Glutamatergic neuron (in vitro differentiated cells): ENCODE data around the gene USP3. TPM values are rescaled to one million over a fixed set of nuclear protein-coding genes. Genes with fewer than 3 reads are reported as not detected.
"Not testable (repeated sequence)": the region's sequence is repeated elsewhere in the genome, so short reads cannot be mapped to it uniquely, and the experiment has no call there.

ENCODE experiments used
- DNase-seq: peaks from one replicate; pipeline ENCODE4 v3.0.0; 2022
- H3K27ac Mint-ChIP-seq: one replicate; pipeline ENCODE4 v1.8.0; 2020; ENCODE audit warnings: mild to moderate bottlenecking, mixed read lengths, inconsistent platforms; ENCODE audit not compliant: unreplicated experiment
- H3K27me3 Mint-ChIP-seq: one replicate; pipeline ENCODE4 v1.8.0; 2020; ENCODE audit warnings: mild to moderate bottlenecking, moderate library complexity, mixed read lengths, inconsistent platforms; ENCODE audit not compliant: unreplicated experiment
- H3K36me3 Mint-ChIP-seq: one replicate; pipeline ENCODE4 v1.8.0; 2020; ENCODE audit warnings: mild to moderate bottlenecking, mixed read lengths, inconsistent platforms; ENCODE audit not compliant: unreplicated experiment
- H3K4me1 Mint-ChIP-seq: one replicate; pipeline ENCODE4 v1.8.0; 2020; ENCODE audit warnings: mild to moderate bottlenecking, low read depth, mixed read lengths, inconsistent platforms; ENCODE audit not compliant: unreplicated experiment
- H3K4me3 Mint-ChIP-seq: one replicate; pipeline ENCODE4 v1.8.0; 2020; ENCODE audit warnings: mild to moderate bottlenecking, mixed read lengths, inconsistent platforms; ENCODE audit not compliant: unreplicated experiment
- H3K9me3 Mint-ChIP-seq: one replicate; pipeline ENCODE4 v1.8.0; 2020; ENCODE audit warnings: mild to moderate bottlenecking, moderate library complexity, mixed read lengths, inconsistent platforms; ENCODE audit not compliant: unreplicated experiment
- total RNA-seq: library from RNA; stranded (reverse); fragmentation: NEBNext Ultra II Directional; extraction: Animal tissue kit (Norgen Biotek cat#: 25700); gene quantifications from one replicate; pipeline ENCODE4 v1.2.1, GENCODE V29; 2021; ENCODE audit not compliant: unreplicated experiment
- TF ChIP-seq, protein P1 (sequence below): fragments of 200-600 bp; sonication (generic); IDR thresholded peaks from one replicate; pipeline ENCODE4 v1.5.0; 2021; ENCODE audit not compliant: partially characterized antibody, unreplicated experiment

Gene USP3
- total RNA-seq, 1 donor from 2014 or later, result 50.9 TPM

DNA sequence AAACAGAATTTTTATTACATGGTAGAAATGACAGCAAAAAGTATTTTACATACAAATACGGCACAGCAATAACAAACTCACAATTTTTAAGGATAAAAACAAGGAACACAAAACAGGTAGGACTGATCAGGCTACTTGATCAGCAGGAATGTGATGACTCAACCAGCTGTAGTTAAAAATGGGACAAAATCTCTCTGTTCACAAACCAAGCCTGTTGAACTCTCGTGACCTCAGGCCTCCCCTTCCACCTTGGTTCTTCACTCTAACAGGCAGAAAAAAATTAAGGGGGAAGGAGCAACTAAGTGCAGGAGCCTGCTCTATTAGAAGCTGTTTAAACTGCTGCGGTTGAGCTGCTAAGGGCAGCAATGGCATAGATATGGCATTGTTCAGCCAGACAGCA lies 111.5 kb downstream of the USP3 start:
- H3K4me3 Mint-ChIP-seq, result no peak overlapping the region
- TF ChIP-seq, protein P1, sequence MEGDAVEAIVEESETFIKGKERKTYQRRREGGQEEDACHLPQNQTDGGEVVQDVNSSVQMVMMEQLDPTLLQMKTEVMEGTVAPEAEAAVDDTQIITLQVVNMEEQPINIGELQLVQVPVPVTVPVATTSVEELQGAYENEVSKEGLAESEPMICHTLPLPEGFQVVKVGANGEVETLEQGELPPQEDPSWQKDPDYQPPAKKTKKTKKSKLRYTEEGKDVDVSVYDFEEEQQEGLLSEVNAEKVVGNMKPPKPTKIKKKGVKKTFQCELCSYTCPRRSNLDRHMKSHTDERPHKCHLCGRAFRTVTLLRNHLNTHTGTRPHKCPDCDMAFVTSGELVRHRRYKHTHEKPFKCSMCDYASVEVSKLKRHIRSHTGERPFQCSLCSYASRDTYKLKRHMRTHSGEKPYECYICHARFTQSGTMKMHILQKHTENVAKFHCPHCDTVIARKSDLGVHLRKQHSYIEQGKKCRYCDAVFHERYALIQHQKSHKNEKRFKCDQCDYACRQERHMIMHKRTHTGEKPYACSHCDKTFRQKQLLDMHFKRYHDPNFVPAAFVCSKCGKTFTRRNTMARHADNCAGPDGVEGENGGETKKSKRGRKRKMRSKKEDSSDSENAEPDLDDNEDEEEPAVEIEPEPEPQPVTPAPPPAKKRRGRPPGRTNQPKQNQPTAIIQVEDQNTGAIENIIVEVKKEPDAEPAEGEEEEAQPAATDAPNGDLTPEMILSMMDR, result no peak
- H3K9me3 Mint-ChIP-seq, result peaks cover 2% of the 10 kb centered on the region
- no peak for DNase-seq
- peaks cover 2% of the 10 kb centered on the region for H3K27me3 Mint-ChIP-seq
- peaks cover 11% of the 10 kb centered on the region for H3K36me3 Mint-ChIP-seq
- H3K27ac Mint-ChIP-seq, result no peak overlapping the region
- H3K4me1 Mint-ChIP-seq, result peaks cover 17% of the 10 kb centered on the region

DNA sequence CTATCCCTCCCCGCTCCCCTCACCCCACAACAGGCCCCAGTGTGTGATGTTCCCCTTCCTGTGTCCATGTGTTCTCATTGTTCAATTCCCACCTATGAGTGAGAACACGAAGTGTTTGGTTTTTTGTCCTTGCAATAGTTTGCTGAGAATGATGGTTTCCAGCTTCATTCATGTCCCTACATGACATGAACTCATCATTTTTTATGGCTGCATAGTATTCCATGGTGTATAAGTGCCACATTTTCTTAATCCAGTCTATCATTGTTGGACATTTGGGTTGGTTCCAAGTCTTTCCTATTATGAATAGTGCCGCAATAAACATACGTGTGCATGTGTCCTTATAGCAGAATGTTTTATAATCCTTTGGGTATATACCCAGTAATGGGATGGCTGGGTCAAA lies 112.8 kb downstream of the USP3 start:
- H3K27ac Mint-ChIP-seq, H3K27me3 Mint-ChIP-seq, H3K4me1 Mint-ChIP-seq, H3K9me3 Mint-ChIP-seq, DNase-seq, H3K4me3 Mint-ChIP-seq: not testable (repeated sequence)
- peaks cover 18% of the 10 kb centered on the region for H3K36me3 Mint-ChIP-seq

DNA sequence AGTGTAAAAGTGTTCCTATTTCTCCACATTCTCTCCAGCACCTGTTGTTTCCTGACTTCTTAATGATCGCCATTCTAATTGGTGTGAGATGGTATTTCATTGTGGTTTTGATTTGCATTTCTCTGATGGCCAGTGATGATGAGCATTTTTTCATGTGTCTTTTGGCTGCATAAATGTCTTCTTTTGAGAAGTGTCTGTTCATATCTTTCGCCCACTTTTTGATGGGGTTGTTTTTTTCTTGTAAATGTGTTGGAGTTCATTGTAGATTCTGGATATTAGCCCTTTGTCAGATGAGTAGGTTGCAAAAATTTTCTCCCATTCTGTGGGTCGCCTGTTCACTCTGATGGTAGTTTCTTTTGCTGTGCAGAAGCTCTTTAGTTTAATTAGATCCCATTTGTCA lies 113.2 kb downstream of the USP3 start:
- H3K4me3 Mint-ChIP-seq, H3K27me3 Mint-ChIP-seq, DNase-seq, H3K9me3 Mint-ChIP-seq, H3K4me1 Mint-ChIP-seq, H3K27ac Mint-ChIP-seq: not testable (repeated sequence)
- H3K36me3 Mint-ChIP-seq, result peaks cover 15% of the 10 kb centered on the region

DNA sequence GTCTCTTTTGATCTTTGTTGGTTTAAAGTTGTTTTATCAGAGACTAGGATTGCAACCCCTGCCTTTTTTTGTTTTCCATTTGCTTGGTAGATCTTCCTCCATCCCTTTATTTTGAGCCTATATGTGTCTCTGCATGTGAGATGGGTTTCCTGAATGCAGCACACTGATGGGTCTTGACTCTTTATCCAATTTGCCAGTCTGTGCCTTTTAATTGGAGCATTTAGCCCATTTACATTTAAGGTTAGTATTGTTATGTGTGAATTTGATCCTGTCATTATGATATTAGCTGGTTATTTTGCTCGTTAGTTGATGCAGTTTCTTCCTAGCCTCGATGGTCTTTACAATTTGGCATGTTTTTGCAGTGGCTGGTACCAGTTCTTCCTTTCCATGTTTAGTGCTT lies 116.4 kb downstream of the USP3 start:
- not testable (repeated sequence) for H3K36me3 Mint-ChIP-seq, H3K4me3 Mint-ChIP-seq, H3K9me3 Mint-ChIP-seq, H3K27me3 Mint-ChIP-seq, H3K27ac Mint-ChIP-seq, H3K4me1 Mint-ChIP-seq, DNase-seq

DNA sequence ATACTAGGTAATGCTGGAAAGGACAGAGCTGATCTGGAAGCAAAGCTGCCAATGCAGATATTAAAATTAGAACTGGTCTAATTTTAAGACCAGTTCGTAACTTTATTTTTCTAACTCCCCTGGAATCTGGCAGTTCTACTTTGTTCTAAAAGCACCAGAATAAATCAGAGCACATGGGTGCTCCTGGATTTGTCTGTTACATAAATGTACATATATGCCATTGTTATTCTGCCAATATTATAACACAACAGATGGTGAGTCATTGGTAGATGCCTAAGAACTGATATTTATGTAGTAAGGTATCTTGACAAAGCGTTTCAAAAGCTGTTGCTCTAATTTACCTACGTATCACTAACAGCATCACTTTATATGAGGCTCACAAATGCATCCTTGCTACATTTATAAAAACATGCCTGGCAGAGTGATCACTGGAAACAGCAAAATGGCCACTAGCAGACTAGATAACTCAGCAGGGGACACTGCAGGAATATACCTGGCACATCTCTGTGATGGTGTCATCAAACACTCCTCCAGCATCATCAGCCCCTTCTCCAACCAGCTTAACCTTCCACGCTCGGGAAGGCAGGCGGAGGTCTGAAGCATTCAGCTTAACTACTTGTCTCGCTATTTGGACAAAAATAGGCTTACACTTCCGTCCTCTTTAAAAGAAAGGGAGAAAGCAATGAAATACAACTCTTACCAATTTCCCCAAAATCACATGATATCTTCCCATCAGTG lies 119.0 kb downstream of the USP3 start:
- no peak overlapping the region for H3K4me3 Mint-ChIP-seq

DNA sequence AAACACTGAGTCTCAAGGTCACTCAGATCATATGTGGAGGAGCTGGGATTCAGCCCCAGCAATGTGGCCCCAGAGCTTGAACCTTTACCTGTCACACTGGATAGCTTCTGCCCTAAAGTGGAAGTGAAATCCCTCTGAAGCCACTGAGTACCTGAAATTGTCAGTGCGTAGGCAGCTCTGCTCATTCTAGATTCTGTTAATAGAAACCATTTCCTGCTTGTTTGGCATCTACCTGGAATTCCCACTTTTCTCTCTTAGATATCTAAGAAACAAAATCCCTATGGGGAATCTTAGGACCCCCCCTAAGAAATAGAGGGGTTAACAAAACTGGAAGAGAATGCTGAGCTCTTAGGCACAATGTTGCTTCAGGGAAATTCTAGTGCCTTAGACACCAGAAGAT lies 122.6 kb downstream of the USP3 start:
- peaks cover 3% of the 10 kb centered on the region for H3K27me3 Mint-ChIP-seq
- H3K9me3 Mint-ChIP-seq, result peaks cover 5% of the 10 kb centered on the region
- DNase-seq, result no peak
- H3K27ac Mint-ChIP-seq, result no peak overlapping the region
- no peak overlapping the region for H3K4me3 Mint-ChIP-seq
- H3K4me1 Mint-ChIP-seq, result no peaks in the 10 kb centered on the region
- TF ChIP-seq, protein P1, result no peak
- H3K36me3 Mint-ChIP-seq, result peaks cover 10% of the 10 kb centered on the region

More for the DNA sequence above, 119.0 kb downstream of the USP3 start:
- DNase-seq, result no peak
- peaks cover 9% of the 10 kb centered on the region for H3K36me3 Mint-ChIP-seq
- H3K27me3 Mint-ChIP-seq, result no peaks in the 10 kb centered on the region
- no peak overlapping the region for H3K27ac Mint-ChIP-seq
- TF ChIP-seq, protein P1, result no peak
- H3K4me1 Mint-ChIP-seq, result no peaks in the 10 kb centered on the region
- H3K9me3 Mint-ChIP-seq, result peaks cover 2% of the 10 kb centered on the region
